Stimulated activated CD4-positive, alpha-beta T cell treated with anti-CD3 and anti-CD28 coated beads, Interleukin-12 subunit alpha, Interleukin-12 subunit beta, amount 100 ng/mL, for 24 hours (primary cell): ENCODE data around the gene MEGF6.
A peak's percentile ranks its signal among the peaks of the same experiment; 100 is the strongest.

ENCODE experiments used
- DNase-seq, 2 experiments: peaks; one replicate each; pipeline ENCODE4 v3.0.0-alpha.2; 2020; ENCODE audit warnings: low read depth in 2 of 2

The MEGF6 gene

DNA sequence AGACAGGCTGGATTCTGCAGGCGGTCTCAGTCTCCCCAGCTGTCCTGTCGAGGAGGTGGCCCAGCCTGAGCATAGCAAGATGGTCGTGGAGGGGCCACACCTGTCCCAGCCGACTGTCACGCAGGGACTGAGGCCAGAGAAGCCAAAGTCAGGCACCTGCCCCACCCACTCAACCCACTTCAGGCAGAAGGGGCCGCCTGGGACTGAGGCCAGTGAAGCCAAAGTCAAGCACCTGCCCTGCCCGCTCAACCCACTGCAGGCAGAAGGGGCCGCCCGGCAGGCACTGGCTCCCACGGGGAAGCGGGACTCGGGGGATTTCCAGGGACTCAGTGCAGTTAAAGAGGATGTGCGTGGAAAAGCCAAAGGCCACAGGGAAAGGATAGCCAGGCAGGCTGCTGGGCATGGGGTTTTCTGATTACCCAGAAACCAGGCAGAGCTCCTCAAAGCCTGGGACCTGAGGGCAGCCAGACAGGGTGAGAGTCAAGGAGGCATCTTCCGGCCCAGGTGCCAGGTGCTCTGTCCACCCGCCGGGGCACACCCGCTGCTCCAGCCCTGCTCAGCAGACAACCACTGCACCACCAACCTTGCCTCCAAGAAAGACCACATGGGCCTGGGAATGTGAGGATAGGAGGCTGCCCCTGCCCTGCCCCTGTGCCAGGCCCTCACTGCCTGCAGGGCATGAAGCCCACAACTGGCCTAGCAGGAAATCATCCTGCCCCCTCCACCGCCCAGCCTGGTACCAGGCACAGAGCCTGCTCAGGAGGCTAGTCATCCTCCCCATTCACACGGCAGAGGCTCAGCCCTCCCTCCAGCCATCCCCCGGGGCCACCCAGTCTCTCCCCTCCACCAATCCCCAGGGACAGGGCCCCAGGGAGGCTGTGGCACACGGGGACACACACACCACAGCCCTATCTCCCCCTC lies 41.0 kb downstream of the MEGF6 start:
- no peak for DNase-seq

GRCh38 chr1:3569436-3569835 lies 41.9 kb downstream of the MEGF6 start:
- DNase-seq, result no peak

GRCh38 chr1:3568815-3569435 lies 42.4 kb downstream of the MEGF6 start:
- no peak for DNase-seq

DNA sequence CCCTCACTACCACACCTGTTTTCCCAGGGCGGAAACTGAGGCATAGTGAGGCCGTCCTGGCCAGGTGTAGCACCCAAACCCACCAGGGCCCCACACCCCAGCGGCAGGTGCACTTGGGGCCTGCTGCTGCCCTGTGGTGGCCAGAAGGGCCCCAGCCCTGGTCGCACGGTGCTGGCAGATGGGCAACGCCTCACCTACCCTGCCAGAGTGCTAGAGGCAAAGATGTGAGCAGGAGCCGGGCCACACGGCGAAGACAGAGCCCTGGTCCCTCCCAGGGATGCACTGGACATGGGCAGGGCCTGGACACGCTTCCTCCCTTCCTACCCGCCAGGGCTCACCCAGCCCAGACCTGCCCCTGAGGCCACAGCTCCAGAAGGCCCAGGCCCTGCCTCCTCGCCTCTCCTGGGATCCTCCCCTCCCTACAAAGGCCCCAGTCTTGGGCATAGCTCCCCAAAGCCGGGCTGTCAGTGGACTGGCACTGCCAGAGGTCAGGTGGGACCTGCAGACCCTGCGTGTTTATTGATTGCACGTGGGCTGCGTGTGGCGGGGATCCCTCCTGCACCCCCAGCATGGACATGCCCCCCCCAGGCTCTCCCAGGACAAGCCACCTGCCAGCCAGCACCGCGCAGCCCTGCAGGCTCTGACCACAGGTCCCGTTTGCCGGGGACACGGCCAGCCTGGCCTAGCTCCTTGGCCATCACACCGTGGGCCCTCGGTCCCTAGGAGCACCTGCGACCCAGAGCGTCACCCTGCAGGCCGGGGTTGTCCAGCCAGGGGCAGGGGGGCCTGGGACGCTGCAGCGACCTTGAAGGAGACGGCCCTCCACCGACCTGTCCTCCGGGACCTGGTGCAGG lies 44.1 kb downstream of the MEGF6 start:
- no peak for DNase-seq

GRCh38 chr1:3566003-3566885 lies 45.1 kb downstream of the MEGF6 start:
- DNase-seq, result no peak

GRCh38 chr1:3564921-3565831 lies 46.1 kb downstream of the MEGF6 start:
- DNase-seq, result peak; percentile 5 to 6

DNA sequence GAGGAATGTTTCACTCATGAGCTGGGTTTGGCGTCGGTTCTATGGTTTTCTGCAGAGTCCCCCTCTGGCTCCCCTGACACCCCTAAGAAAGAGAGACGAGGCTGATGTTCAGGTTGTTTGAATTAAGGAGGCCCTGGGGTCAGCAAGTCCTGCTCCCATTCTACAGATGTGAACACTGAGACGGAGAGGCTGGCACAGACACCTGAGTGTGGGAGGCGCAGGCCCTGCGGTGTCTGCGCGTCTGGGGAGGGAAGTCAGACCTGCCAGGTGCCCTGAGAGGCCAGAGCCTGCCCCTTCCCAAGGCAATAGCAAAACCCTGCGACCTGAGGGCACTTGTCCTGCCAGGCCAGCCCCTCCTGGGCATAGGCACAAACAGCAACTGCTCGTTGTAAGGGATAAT lies 47.7 kb downstream of the MEGF6 start:
- DNase-seq, result no peak

- no peak for DNase-seq
Observed at GRCh38 chr1:3563125-3563524, 48.2 kb downstream of the MEGF6 start.

GRCh38 chr1:3562712-3563111 lies 48.6 kb downstream of the MEGF6 start:
- DNase-seq, result no peak

GRCh38 chr1:3561702-3562101 lies 49.6 kb downstream of the MEGF6 start:
- no peak for DNase-seq

DNA sequence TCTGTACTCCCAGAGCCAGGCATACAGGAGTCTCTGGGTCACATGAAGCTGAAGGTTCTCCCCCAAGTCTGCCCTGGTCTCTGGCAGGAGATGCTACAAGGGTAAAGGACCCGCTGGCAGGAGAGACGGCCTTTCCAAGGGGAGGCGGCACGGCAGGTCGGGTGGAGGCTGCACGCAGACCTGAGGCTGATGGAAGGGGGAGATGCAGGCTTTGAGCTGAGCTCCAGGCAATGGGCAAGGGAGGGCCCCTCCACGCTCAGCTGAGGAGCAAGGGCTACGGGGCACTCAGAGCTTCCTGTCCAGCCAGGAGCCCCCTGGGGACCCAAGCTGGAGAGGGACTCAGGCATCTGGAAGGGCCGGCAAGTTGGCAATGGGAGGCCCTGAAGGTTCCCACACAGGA lies 50.3 kb downstream of the MEGF6 start:
- no peak for DNase-seq

GRCh38 chr1:3560251-3560871 lies 50.9 kb downstream of the MEGF6 start:
- no peak for DNase-seq

DNA sequence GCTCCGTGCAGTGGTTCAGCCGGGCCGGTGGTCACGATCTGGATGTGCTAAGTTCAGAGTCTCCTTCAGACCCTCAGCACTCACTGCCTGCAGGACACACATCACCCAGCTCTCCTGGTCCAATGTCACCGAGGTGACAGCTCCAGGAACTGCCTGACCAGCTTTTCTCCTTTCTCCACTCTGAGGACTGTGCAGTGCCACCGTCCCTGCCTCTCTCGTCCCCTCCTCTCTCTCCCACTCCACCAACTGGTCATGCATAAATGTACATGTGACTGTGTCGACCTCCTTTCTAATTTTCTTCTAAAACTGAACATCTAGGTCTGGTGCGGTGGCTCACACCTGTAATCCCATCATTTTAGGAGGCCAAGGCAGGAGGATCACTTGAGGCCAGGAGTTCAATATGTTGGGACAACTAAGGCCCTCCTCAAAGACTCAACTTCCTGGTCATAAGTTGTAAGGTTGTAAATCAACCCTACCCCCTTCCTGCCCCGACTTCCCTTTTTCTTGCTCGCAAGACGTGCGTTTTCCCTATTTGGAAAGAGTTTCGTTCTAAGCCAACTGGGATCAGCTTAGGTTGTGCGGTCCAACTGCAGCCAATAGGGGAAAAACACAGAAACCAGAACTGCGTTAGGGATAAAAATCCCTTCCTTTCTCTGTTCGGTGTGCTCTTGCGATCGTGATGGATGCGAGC lies 53.1 kb downstream of the MEGF6 start:
- DNase-seq, result no peak

DNA sequence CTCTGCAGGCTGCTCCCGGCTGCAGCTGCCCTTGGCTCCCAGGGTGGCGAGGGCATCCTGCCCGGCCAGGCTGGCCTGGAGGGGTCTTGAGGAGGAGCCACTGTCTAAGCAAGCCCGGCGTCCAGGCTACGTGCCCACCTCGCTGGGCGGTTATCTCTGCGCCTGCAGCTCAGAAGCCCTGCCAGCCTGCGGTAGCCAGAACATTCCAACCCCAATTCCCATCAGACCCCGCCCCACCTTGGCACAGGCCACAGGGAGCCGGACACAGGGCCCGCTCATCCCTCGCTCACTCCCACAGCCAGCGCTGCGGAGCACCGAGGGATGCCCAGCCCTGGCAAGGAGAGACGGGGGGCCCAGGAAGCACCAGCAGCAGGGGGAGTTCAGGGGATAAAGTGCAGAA lies 53.9 kb downstream of the MEGF6 start:
- DNase-seq, result no peak

- DNase-seq, result no peak
Observed at GRCh38 chr1:3556336-3556735, 55.0 kb downstream of the MEGF6 start.

DNA sequence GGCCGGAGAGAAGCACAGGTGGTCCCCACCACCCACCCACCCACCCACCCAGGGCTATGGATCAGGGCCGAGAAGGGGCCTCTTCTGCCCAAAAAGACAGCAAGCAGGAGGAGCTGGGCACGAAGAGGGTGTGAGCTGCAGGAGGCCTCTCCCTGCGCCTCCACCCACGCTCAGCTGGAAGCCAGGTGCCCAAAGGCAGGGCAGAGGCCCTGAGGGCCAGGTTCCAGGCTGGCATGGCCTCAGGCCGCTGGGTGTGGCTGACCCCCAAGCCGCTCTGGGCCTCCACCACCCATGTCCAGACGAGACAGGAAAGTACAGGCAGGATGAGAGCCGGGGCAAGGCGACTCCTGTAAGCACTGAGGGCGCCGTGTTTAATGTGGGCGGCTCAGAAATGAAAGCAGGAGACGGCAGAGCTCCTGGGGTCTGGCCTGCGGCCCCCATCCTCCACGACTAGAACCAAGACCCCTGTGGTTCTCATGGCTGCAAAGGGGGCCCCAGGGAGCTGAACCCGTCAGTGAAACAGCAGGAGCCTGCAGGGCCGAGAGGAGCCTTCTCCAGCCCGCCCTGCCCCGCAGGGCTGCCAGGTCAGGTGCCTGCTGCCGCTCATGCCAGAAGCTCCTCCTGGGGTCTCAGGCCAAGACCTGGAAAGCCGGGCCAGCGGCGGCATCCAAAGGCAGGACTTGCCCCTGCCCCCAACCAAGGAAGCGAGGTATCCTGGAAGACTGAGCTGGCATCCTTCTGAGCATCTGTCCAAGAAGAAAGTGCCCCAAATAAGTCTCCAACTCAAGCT lies 56.0 kb downstream of the MEGF6 start:
- DNase-seq, result no peak

- no peak for DNase-seq
Observed at GRCh38 chr1:3553940-3554223, 57.4 kb downstream of the MEGF6 start.

- DNase-seq, result no peak
Observed at GRCh38 chr1:3553166-3553939, 58.0 kb downstream of the MEGF6 start.
